OCI-LY3 (cell line): ENCODE results near the gene ATPAF2.

Experiments used
- H2AFZ ChIP-seq: fragments of 200-600, 300-600 bp; shearing (Covaris generic); 2 replicates; pipeline ENCODE4 v1.6.0; 2014; ENCODE audit warnings: antibody characterized with exemption, low read depth, low read length
- H3K27ac ChIP-seq: fragments of 200-600, 300-600 bp; sonication (generic); 2 replicates; pipeline ENCODE4 v1.5.1; 2014; ENCODE audit warnings: mild to moderate bottlenecking, low read length, moderate library complexity, mixed read lengths
- H3K27me3 ChIP-seq: fragments of 200-600, 300-600 bp; sonication (generic); 2 replicates; pipeline ENCODE4 v1.6.1; 2014; ENCODE audit warnings: low read depth, low read length, mixed read lengths
- H3K36me3 ChIP-seq: fragments of 200-600, 300-600 bp; sonication (generic); replicated peaks from 2 replicates; pipeline ENCODE3; 2014; ENCODE audit warnings: low read depth, low read length, mixed read lengths
- H3K4me1 ChIP-seq: fragments of 300-600, 200-600 bp; sonication (generic); 2 replicates; pipeline ENCODE4 v1.6.1; 2014; ENCODE audit warnings: low read length, mixed read lengths
- H3K4me2 ChIP-seq: fragments of 200-600, 300-600 bp; sonication (generic); 2 replicates; pipeline ENCODE4 v1.6.1; 2014; ENCODE audit warnings: low read length, mixed read lengths
- H3K4me3 ChIP-seq: fragments of 300-600, 200-600 bp; sonication (generic); 2 replicates; pipeline ENCODE4 v1.5.1; 2014; ENCODE audit warnings: antibody characterized with exemption, mild to moderate bottlenecking, low read length, moderate library complexity
- H3K79me2 ChIP-seq: fragments of 300-600, 200-600 bp; shearing (Covaris generic); 2 replicates; pipeline ENCODE4 v1.6.1; 2014; ENCODE audit warnings: mild to moderate bottlenecking, low read length, mixed read lengths
- H3K9ac ChIP-seq: fragments of 300-600, 200-600 bp; shearing (Covaris generic); 2 replicates; pipeline ENCODE4 v1.6.0; 2014; ENCODE audit warnings: mild to moderate bottlenecking, low read length, moderate library complexity
- H3K9me3 ChIP-seq: fragments of 200-600, 300-600 bp; shearing (Covaris generic); 2 replicates; pipeline ENCODE4 v1.6.1; 2014; ENCODE audit warnings: low read length, mixed read lengths; ENCODE audit not compliant: insufficient read depth
- H4K20me1 ChIP-seq: fragments of 200-600, 300-600 bp; sonication (generic); 2 replicates; pipeline ENCODE4 v1.6.1; 2016; ENCODE audit warnings: low read length, mixed read lengths; ENCODE audit not compliant: insufficient read depth
- CTCF ChIP-seq: fragments of 200-600, 300-600 bp; sonication (generic); IDR thresholded peaks from 2 replicates; pipeline ENCODE4 v1.5.1; 2014; ENCODE audit warnings: antibody characterized with exemption, low read length, low read depth
- EZH2phosphoT487 ChIP-seq: fragments of 200-600 bp; shearing (Covaris generic); IDR thresholded peaks from 2 replicates; pipeline ENCODE4 v1.6.1; 2018; ENCODE audit warnings: antibody characterized with exemption, mixed run types, low read depth

The ATPAF2 gene

GRCh38 chr17:17994271-17995069, 44.5 kb downstream of the ATPAF2 start:
- H3K4me2 ChIP-seq: no peak overlapping the region
- no peak overlapping the region for H2AFZ ChIP-seq
- H4K20me1 ChIP-seq: no peaks in the 10 kb centered on the region
- H3K9ac ChIP-seq: no peak overlapping the region
- no peaks in the 10 kb centered on the region for H3K79me2 ChIP-seq
- H3K4me3 ChIP-seq: no peak overlapping the region
- H3K36me3 ChIP-seq: no peaks in the 10 kb centered on the region
- no peaks in the 10 kb centered on the region for H3K9me3 ChIP-seq
- no peaks in the 10 kb centered on the region for H3K27me3 ChIP-seq
- no peaks in the 10 kb centered on the region for H3K4me1 ChIP-seq
- TF ChIP-seq CTCF: 0 out of 2 replicates have a peak, but pooled peaks have one; percentile 9
- no peak for TF ChIP-seq EZH2phosphoT487
- H3K27ac ChIP-seq: no peak overlapping the region

GRCh38 chr17:17993852-17994251, 45.1 kb downstream of the ATPAF2 start:
- H3K4me1 ChIP-seq: no peaks in the 10 kb centered on the region

GRCh38 chr17:17993366-17993765, 45.6 kb downstream of the ATPAF2 start:
- no peaks in the 10 kb centered on the region for H3K79me2 ChIP-seq
- no peaks in the 10 kb centered on the region for H4K20me1 ChIP-seq
- no peaks in the 10 kb centered on the region for H3K9me3 ChIP-seq
- no peaks in the 10 kb centered on the region for H3K36me3 ChIP-seq
- H2AFZ ChIP-seq: no peak overlapping the region
- H3K27me3 ChIP-seq: no peaks in the 10 kb centered on the region
- H3K9ac ChIP-seq: no peak overlapping the region
- no peak overlapping the region for H3K27ac ChIP-seq
- no peak for TF ChIP-seq CTCF
- TF ChIP-seq EZH2phosphoT487: no peak
- H3K4me1 ChIP-seq: no peaks in the 10 kb centered on the region
- no peak overlapping the region for H3K4me3 ChIP-seq
- H3K4me2 ChIP-seq: no peak overlapping the region

More at GRCh38 chr17:17993852-17994251, 45.1 kb downstream of the ATPAF2 start:
- TF ChIP-seq CTCF (no peak), EZH2phosphoT487 (no peak)
- Histone ChIP-seq H4K20me1 (no peaks in the 10 kb centered on the region), H3K27ac (no peak overlapping the region), H3K27me3 (no peaks in the 10 kb centered on the region), H3K9ac (no peak overlapping the region), H3K4me3 (no peak overlapping the region), H3K36me3 (no peaks in the 10 kb centered on the region), H3K9me3 (no peaks in the 10 kb centered on the region), H3K4me2 (no peak overlapping the region), H3K79me2 (no peaks in the 10 kb centered on the region), H2AFZ (no peak overlapping the region)

GRCh38 chr17:17990282-17990681, 48.7 kb downstream of the ATPAF2 start:
- H3K4me2 ChIP-seq: no peak overlapping the region
- no peak overlapping the region for H2AFZ ChIP-seq

More at GRCh38 chr17:17990282-17990681, 48.7 kb downstream of the ATPAF2 start:
- no peaks in the 10 kb centered on the region for H3K36me3 ChIP-seq
- no peaks in the 10 kb centered on the region for H3K9me3 ChIP-seq
- H3K4me1 ChIP-seq: peaks cover 2% of the 10 kb centered on the region; the same call in 1 of the 2 replicates
- H3K79me2 ChIP-seq: no peaks in the 10 kb centered on the region
- no peak overlapping the region for H3K27ac ChIP-seq
- no peak for TF ChIP-seq EZH2phosphoT487
- TF ChIP-seq CTCF: no peak
- H3K9ac ChIP-seq: no peak overlapping the region
- no peak overlapping the region for H3K4me3 ChIP-seq
- H3K27me3 ChIP-seq: no peaks in the 10 kb centered on the region
- H4K20me1 ChIP-seq: no peaks in the 10 kb centered on the region
